Mammary epithelial cell (primary cell): ENCODE results near the gene TMEM176A.

Experiments
- EZH2 ChIP-seq: IDR thresholded peaks from 2 replicates; pipeline ENCODE4 v1.6.1; 2012; ENCODE audit warnings: low read length, inconsistent platforms, borderline replicate concordance
- TF ChIP-seq, protein P1 (sequence below), 2 donors: IDR thresholded peaks in 1 of 2; conservative IDR thresholded peaks in 1 of 2; 2 replicates each; pipeline ENCODE4 v1.5.1; 2011 to 2012; ENCODE audit warnings: inconsistent platforms in 2 of 2, low read length in 2 of 2, mild to moderate bottlenecking in 2 of 2, control low read depth in 1 of 2, low read depth in 1 of 2; ENCODE audit not compliant: insufficient read depth in 1 of 2; ENCODE audit errors: extremely low read depth in 1 of 2

- TF ChIP-seq, protein P1, sequence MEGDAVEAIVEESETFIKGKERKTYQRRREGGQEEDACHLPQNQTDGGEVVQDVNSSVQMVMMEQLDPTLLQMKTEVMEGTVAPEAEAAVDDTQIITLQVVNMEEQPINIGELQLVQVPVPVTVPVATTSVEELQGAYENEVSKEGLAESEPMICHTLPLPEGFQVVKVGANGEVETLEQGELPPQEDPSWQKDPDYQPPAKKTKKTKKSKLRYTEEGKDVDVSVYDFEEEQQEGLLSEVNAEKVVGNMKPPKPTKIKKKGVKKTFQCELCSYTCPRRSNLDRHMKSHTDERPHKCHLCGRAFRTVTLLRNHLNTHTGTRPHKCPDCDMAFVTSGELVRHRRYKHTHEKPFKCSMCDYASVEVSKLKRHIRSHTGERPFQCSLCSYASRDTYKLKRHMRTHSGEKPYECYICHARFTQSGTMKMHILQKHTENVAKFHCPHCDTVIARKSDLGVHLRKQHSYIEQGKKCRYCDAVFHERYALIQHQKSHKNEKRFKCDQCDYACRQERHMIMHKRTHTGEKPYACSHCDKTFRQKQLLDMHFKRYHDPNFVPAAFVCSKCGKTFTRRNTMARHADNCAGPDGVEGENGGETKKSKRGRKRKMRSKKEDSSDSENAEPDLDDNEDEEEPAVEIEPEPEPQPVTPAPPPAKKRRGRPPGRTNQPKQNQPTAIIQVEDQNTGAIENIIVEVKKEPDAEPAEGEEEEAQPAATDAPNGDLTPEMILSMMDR (conservative IDR thresholded peaks at IDR 0.05 in 1 of 2, IDR thresholded peaks at IDR 0.05 in 1 of 2; ENCODE audit: extremely low read depth in 1 of 2, insufficient read depth in 1 of 2, low read depth in 1 of 2, low read length in 2 of 2) = no peak
- TF ChIP-seq EZH2 = no peak
These were observed 28.9 kb downstream of the TMEM176A start for GRCh38 chr7:150829426-150829825.
